ENCODE measurements around the gene AQP9. TPM values are rescaled to one million over a fixed set of nuclear protein-coding genes. Genes with fewer than 3 reads are reported as not detected.

AQP9 gene
- total RNA-seq, 1 donor = under 0.01 TPM

- H2AFZ ChIP-seq (ENCODE audit: low read length) = no peak overlapping the region
- H3K4me3 ChIP-seq (ENCODE audit: insufficient read depth, low read length) = no peak overlapping the region
- no peak for DNase-seq (ENCODE audit: insufficient read length, low spot score, missing footprints)
- H3K4me2 ChIP-seq (ENCODE audit: insufficient read depth, low read length) = no peak overlapping the region
- no peak for TF ChIP-seq CTCF (IDR thresholded peaks at IDR 0.05; ENCODE audit: extremely low read depth, low read depth, low read length)
- H3K79me2 ChIP-seq (ENCODE audit: insufficient read depth, low read length) = no peaks in the 10 kb centered on the region
- H3K36me3 ChIP-seq (ENCODE audit: insufficient read depth, low read length) = no peaks in the 10 kb centered on the region
- H4K20me1 ChIP-seq (ENCODE audit: insufficient read depth, low read length) = no peaks in the 10 kb centered on the region
- peaks cover 3% of the 10 kb centered on the region for H3K4me1 ChIP-seq (ENCODE audit: insufficient read depth, low read length)
- H3K9me3 ChIP-seq (ENCODE audit: low read depth, low read length) = no peaks in the 10 kb centered on the region
- peaks cover 38% of the 10 kb centered on the region for H3K27me3 ChIP-seq (ENCODE audit: insufficient read depth, low read length)
- H3K27ac ChIP-seq (ENCODE audit: low read depth, low read length) = no peak overlapping the region
Observed at GRCh38 chr15:58175955-58176354, 37.8 kb downstream of the AQP9 start.

GRCh38 chr15:58178668-58179067, 40.5 kb downstream of the AQP9 start:
- TF ChIP-seq CTCF (IDR thresholded peaks at IDR 0.05; ENCODE audit: extremely low read depth, low read depth, low read length) = no peak
- no peaks in the 10 kb centered on the region for H3K79me2 ChIP-seq (ENCODE audit: insufficient read depth, low read length)

GRCh38 chr15:58179206-58179605, 41.0 kb downstream of the AQP9 start:
- no peak for DNase-seq (ENCODE audit: insufficient read length, low spot score, missing footprints)

More at GRCh38 chr15:58178668-58179067, 40.5 kb downstream of the AQP9 start:
- peaks cover 23% of the 10 kb centered on the region for H3K27me3 ChIP-seq (ENCODE audit: insufficient read depth, low read length)
- peaks cover 3% of the 10 kb centered on the region for H3K4me1 ChIP-seq (ENCODE audit: insufficient read depth, low read length)
- no peak for DNase-seq (ENCODE audit: insufficient read length, low spot score, missing footprints)
- H3K9me3 ChIP-seq (ENCODE audit: low read depth, low read length) = no peaks in the 10 kb centered on the region
- H2AFZ ChIP-seq (ENCODE audit: low read length) = no peak overlapping the region
- H3K4me2 ChIP-seq (ENCODE audit: insufficient read depth, low read length) = no peak overlapping the region
- no peak overlapping the region for H3K4me3 ChIP-seq (ENCODE audit: insufficient read depth, low read length)
- H3K36me3 ChIP-seq (ENCODE audit: insufficient read depth, low read length) = no peaks in the 10 kb centered on the region
- no peaks in the 10 kb centered on the region for H4K20me1 ChIP-seq (ENCODE audit: insufficient read depth, low read length)
- H3K27ac ChIP-seq (ENCODE audit: low read depth, low read length) = no peak overlapping the region

More at GRCh38 chr15:58179206-58179605, 41.0 kb downstream of the AQP9 start:
- Histone ChIP-seq H3K27me3 (ENCODE audit: insufficient read depth, low read length) (peaks cover 24% of the 10 kb centered on the region), H3K79me2 (ENCODE audit: insufficient read depth, low read length) (no peaks in the 10 kb centered on the region), H3K36me3 (ENCODE audit: insufficient read depth, low read length) (no peaks in the 10 kb centered on the region), H3K4me2 (ENCODE audit: insufficient read depth, low read length) (no peak overlapping the region), H3K4me1 (ENCODE audit: insufficient read depth, low read length) (peaks cover 3% of the 10 kb centered on the region), H3K9me3 (ENCODE audit: low read depth, low read length) (no peaks in the 10 kb centered on the region), H3K27ac (ENCODE audit: low read depth, low read length) (no peak overlapping the region), H2AFZ (ENCODE audit: low read length) (no peak overlapping the region), H4K20me1 (ENCODE audit: insufficient read depth, low read length) (no peaks in the 10 kb centered on the region), H3K4me3 (ENCODE audit: insufficient read depth, low read length) (no peak overlapping the region)
- no peak for TF ChIP-seq CTCF (IDR thresholded peaks at IDR 0.05; ENCODE audit: extremely low read depth, low read depth, low read length)
